Measurements from ENCODE around the gene EXD1.
"Not testable (repeated sequence)": the region's sequence is repeated elsewhere in the genome, so short reads cannot be mapped to it uniquely, and the experiment has no call there.

The EXD1 gene

GRCh38 chr15:41230345-41230649 is 260 bp downstream of the EXD1 start:
- DNase-seq = no peak

DNA sequence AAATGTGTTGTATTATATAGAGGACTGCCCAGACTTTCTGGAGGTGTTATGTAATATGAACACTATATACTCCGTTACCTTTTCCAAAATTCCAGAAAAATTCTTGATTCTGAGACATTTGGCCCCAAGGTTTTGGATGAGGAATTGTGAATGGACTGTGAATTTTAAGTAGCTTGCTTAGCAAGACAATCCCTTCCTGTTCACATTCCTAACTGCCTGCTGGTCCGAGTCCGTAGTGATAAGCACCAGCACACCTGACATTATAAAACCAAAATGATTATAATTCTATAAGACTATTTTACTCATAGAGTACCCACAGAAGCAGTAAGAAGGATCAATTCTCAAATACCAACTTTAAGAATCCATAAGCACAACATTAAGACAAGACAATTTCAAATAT is 11.2 kb downstream of the EXD1 start:
- no peak for DNase-seq

DNA sequence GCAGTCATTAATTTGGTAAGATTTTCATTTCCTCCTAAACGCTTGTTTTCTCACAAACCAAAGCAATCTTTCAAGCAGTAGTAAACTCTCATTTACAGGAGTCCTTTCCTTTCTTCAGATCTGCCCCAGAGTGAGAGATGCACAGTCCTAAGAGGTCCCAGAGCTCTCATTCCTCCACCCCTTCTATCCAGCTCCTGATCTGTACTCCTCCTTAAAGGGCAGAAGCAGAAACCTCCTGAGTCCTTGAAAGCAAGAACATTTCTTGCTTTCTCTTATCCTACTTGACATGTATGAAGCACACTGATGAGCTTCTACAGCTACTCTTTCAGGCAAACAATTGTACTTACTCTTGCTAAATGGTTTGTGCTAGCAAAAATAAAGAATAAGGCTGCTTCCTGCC is 11.7 kb downstream of the EXD1 start:
- DNase-seq = no peak

DNA sequence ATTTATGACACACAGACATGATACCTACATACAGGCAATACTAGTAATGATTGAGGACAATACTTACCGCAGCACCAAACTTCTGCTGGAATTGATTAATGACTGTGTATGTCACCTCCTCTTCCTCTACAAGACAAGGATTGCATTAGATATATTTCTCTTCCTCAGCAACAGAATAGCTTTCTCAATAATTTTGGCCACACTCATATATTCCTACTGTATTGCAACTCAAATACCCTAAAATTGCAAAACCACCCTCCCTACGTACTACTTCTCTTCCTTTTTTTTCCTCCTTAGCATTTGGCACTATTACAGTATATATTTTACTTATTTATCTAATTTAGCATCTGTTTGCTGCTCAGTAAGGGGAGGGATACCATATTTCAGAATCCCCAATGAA is 14.8 kb downstream of the EXD1 start:
- DNase-seq = peak; percentile 51

DNA sequence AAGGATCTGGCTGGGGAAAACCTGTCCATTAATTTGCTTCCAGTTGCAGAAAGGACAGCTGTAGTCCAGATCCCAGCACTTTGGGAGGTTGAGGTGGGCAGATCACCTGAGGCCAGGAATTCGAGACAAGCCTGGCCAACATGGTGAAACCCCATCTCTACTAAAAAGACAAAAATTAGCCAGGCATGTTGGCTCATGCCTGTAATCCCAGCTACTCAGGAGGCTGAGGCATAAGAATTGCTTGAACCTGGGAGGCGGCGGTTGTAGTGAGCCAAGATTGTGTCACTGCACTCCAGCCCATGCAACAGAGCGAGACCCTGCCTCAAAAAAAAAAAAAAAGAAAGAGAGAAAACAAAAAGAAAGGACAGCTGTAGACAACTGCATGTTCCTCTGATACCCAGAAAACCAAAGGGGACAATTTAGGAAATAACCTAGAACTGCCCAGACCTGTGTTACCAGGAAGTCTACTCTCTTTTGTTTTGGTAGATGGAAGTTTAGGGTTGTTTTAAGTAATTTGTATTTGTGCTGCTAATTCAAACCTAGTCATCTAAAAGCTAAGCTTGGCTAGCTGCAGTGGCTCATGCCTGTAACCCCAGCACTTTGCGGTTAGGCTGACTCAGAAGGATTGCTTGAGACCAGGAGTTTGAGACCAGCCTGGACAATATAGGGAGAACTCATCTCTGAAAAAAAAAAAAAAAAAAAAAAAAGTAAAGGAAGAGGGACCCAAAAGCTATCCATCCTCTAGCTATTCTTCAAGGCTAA is 22.7 kb downstream of the EXD1 start:
- no peak for DNase-seq

GRCh38 chr15:41205315-41205714 is 25.2 kb downstream of the EXD1 start:
- no peak for DNase-seq

DNA sequence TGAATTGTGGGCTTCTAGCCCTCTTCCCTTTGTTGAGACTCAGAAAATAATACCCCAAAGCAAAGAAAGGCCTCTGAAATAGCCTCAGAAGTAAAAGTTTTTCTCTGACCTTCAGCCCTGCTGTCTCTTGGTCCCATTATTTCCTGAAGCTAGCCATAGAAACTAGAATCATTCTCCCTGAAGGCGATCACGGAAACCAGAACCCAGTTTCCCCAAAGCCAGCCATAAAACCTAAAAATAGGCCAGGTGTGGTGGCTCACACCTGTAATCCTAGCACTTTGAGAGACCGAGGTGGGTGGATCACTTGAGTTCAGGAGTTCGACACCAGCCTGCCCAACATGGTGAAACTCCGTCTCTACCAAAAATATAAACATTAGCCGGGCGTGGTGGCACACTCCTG is 27.2 kb downstream of the EXD1 start:
- DNase-seq = no peak

DNA sequence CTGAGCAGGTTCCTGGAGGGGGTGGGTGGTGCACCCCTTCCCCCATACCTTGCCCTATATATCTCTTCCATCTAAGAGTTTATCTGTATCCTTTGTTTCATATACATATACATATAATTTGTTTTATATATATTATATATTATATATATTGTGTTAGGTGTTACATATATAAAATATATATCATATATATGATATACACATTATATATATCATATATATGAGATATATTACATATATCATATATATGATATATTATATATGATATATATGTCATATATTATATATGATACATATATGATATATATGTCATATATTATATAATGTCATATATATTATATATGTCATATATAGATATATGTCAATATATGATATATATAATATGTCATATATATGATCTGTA is 31.1 kb downstream of the EXD1 start:
- no peak for DNase-seq

DNA sequence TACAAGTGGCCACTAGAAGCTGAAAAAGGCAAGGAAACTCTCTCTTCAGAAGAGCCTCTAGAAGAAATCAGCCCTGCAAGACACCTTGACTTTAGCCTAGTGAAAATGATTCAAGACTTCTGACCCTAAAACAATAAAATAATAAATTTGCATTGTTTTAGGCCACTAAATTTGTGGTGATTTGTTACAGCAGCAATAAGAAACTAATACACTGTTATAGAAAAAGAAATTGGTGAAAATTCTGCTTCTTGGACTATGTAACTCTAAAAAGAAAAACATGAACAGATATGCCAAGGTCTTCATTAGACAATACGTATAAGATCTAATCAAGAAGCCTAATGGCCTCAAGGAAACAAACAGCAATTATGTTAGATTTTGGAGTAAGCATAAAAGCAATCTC is 36.1 kb downstream of the EXD1 start:
- DNase-seq = no peak

GRCh38 chr15:41183581-41183980 is 47.0 kb downstream of the EXD1 start:
- DNase-seq = no peak

DNA sequence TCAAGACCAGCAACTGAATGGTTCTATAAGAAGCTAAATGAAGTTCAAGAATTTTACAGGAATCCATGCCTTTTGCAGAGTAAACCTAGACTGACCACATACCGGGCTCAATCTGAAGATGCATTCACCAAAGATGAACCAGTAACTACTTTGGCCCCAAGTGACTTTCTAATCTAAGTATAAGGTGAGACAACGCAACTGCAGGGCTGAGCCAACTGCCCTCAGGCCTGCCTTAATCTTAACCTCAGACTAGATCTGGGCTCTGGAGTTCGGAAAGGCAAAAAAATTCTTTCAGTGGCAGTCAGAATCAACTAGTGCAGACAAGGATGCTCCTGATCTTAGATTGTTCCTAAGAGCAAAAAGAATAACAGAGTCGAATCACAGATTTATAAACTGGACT is 48.3 kb downstream of the EXD1 start:
- DNase-seq = no peak

GRCh38 chr15:41180206-41180789 is 50.3 kb downstream of the EXD1 start:
- DNase-seq = no peak

DNA sequence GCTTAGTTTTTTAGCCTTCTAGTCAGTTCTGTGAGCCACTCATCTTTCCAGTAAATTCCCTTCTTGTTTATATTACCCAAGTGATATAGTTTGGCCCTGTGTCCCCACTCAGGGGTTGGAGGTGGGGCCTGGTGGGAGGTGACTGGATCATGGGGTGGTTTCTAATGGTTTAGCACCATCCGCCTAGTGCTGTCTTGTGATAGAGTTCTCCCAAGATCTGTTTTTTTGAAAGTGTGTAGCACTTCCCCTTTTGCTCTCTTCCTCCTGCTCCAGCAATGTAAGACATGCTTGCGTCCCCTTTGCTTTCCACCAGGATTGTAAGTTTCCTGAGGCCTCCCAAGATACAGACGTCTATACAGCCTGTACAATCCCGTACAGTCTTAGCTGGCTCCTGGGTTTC is 60.8 kb downstream of the EXD1 start:
- peak; percentile 41 for DNase-seq

- DNase-seq = no peak
Observed at GRCh38 chr15:41169086-41169485, 61.5 kb downstream of the EXD1 start.

DNA sequence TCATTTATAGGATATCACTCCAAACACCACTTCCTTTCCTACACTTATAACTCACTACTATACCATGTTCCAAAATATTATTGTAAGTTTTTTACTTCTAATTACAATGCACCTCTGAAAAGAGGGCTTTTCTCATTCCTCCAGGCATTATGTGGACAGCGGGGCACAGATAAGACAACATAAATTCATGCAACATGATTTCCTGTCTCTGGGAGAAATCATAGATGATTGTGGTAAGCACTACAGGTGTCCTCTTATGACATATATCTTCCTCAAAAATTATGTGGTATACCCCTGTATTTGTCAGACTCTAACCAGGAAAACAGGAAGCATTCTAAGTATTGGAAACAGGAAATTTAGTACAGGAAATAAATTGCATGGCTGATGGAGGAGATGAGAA is 68.8 kb downstream of the EXD1 start:
- DNase-seq = no peak

- DNase-seq = no peak
Observed at GRCh38 chr15:41161336-41161735, 69.2 kb downstream of the EXD1 start.

DNA sequence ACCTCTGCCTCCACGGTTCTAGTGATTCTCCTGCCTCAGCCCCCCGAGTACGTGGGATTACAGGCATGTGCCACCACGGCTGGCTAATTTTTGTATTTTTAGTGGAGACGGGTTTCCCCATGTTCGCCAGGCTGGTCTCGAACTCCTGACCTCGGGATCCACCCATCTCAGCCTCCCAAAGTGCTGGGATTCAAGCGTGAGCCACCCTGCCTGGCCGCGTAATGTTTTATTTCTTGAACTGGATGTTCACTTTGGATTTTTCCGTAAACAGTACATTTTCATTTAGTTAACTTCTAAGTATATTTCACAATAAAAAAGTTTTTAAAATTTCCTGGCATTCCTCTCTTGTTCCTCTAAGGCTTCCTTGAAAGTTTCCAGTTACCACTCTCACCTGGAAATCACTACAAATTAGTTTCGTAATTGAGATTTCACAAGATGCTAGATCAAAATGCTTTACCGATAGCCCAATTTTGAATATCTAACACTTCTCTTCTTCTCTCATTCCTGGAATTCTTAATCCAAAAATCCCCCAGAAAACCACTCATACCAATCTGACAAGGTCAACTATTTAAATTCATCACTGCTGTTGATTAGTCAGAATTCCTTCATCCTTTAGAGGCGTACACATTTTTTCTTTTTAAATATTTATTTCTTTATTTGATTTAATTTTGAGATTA is 69.8 kb downstream of the EXD1 start:
- no peak for DNase-seq

- DNase-seq = no peak
Observed at GRCh38 chr15:41154412-41154811, 76.1 kb downstream of the EXD1 start.

GRCh38 chr15:41153733-41154132 is 76.8 kb downstream of the EXD1 start:
- no peak for DNase-seq

- no peak for DNase-seq
Observed at GRCh38 chr15:41151451-41152005, 79.0 kb downstream of the EXD1 start.

DNA sequence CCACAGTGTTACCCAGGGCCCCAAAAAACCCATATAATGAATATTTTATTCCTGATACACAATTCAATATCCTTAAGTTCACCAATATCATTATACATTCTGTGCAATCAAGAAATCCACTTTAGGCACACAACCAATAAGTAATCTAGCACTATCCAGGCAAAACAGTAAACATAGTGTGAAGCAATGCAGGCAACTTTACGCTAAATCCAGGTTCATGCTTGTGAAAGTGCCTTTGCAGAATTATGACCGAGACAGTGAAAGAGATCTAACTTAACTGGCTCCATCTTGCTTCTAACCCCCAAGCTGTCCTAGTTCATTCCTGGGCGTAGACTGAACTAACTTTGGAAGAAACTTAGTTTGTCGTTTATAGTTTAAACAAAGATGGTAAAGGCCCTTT is 80.3 kb downstream of the EXD1 start:
- DNase-seq = no peak

DNA sequence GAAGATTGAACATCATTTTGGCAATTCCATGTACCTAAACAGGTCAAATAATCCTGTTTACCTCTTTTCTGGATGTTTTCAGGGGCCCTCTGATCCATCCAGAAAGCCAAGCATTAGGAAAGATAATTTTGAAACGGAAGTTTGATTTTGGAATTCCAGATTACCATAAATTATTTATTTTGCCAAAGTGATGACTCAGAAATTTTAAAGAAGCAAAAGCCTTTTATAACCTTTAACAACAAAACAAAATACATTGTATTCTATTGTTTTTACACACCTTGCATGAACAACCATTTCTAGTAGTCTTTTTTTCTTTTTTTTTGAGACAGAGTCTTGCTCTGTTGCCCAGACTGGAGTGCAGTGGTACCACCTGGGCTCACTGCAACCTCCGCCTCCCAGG is 82.5 kb downstream of the EXD1 start:
- no peak for DNase-seq

DNA sequence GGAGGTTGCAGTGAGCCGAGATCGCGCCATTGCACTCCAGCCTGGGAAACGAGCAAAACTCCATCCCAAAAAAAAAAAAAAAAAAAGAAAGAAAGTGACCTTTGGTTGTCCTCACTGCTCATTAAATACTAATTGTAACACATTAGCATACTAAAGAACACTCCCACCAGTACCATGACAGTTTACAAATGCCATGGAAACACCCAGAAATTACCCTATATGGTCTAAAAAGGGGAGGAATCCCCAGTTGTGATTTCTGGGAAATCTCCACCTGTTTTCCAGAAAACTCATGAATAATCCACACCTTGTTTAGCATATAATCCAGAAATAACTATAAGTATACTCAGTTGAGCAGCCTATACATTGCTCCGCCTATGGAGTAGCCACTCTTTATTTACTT is 90.9 kb downstream of the EXD1 start:
- DNase-seq = no peak

GRCh38 chr15:41139112-41139511 is 91.4 kb downstream of the EXD1 start:
- not testable (repeated sequence) for DNase-seq
